Left forelimb (tissue), 1 donor: ENCODE results near the gene STPG1.

Experiments
- DNase-seq: peaks from one replicate; pipeline ENCODE4 v3.0.0-alpha.2; 2018; ENCODE audit warnings: low spot score

Gene STPG1

GRCh38 chr1:24341260-24341659, 72.3 kb downstream of the STPG1 start:
- no peak for DNase-seq

GRCh38 chr1:24340770-24341169, 72.8 kb downstream of the STPG1 start:
- no peak for DNase-seq

- DNase-seq, result no peak
These were observed 73.6 kb downstream of the STPG1 start for GRCh38 chr1:24339996-24340395.

- DNase-seq, result no peak
These were observed 75.1 kb downstream of the STPG1 start for GRCh38 chr1:24338447-24338846.

GRCh38 chr1:24337455-24337854, 76.1 kb downstream of the STPG1 start:
- no peak for DNase-seq

- DNase-seq, result no peak
These were observed 77.5 kb downstream of the STPG1 start for GRCh38 chr1:24336075-24336474.

- no peak for DNase-seq
These were observed 81.5 kb downstream of the STPG1 start for GRCh38 chr1:24331961-24332673.

GRCh38 chr1:24329797-24330543, 83.6 kb downstream of the STPG1 start:
- no peak for DNase-seq

- DNase-seq, result no peak
These were observed 84.3 kb downstream of the STPG1 start for GRCh38 chr1:24329331-24329730.

- no peak for DNase-seq
These were observed 85.7 kb downstream of the STPG1 start for GRCh38 chr1:24327891-24328290.

GRCh38 chr1:24327486-24327885, 86.1 kb downstream of the STPG1 start:
- no peak for DNase-seq

GRCh38 chr1:24325587-24326449, 87.8 kb downstream of the STPG1 start:
- DNase-seq, result no peak

GRCh38 chr1:24324903-24325302, 88.7 kb downstream of the STPG1 start:
- DNase-seq, result no peak

GRCh38 chr1:24323281-24323680, 90.3 kb downstream of the STPG1 start:
- no peak for DNase-seq

- DNase-seq, result peak; percentile 78
These were observed 91.0 kb downstream of the STPG1 start for GRCh38 chr1:24322470-24323177.

- no peak for DNase-seq
These were observed 91.7 kb downstream of the STPG1 start for GRCh38 chr1:24321697-24322469.

- DNase-seq, result no peak
These were observed 92.5 kb downstream of the STPG1 start for GRCh38 chr1:24321126-24321525.

- DNase-seq, result no peak
These were observed 93.6 kb downstream of the STPG1 start for GRCh38 chr1:24319962-24320361.

GRCh38 chr1:24319312-24319863, 94.2 kb downstream of the STPG1 start, which contains the start of gene GRHL3:
GRHL3 (plus strand) TSS chr1:24319357; CDS start chr1:24319552, 195 bp downstream.
- no peak for DNase-seq

- DNase-seq, result no peak
These were observed 94.8 kb downstream of the STPG1 start for GRCh38 chr1:24318615-24319311.
